ENCODE measurements around the gene RARG. TPM values are rescaled to one million over a fixed set of nuclear protein-coding genes. Genes with fewer than 3 reads are reported as not detected.

RARG gene
- total RNA-seq, 2 donors from 2014 or later, result 9.2 to 11.7 TPM

DNA sequence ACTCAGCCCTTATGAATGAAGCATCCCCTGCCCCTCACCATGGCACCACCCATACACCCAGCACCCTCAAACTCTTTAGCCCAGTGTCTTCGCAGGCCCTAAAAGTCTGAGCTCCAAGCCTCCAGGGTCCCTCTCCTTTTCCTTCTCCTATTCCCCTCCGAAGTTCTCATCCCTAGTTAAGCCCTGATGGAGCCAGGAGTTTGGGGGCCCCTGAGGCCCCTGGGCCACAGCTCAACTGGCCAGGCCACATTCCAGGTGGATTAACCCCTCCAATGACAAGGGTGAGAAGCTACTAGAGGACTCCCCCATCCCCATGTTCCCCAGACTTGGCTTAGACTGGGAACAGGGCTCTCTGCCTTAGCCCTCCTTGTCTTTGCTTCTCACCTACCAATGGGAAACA is 2.6 kb downstream of the RARG start:
- H3K4me3 ChIP-seq, result no peak overlapping the region
- H3K9me3 ChIP-seq, result no peaks in the 10 kb centered on the region
- intact Hi-C loops (cut with DNase I), result no loop called here
- DNase-seq (no peak), ATAC-seq (no peak)
- peaks cover 30% of the 10 kb centered on the region for H3K4me1 ChIP-seq
- H3K27me3 ChIP-seq, result no peaks in the 10 kb centered on the region
- peak overlapping the region in 2 of 4 donors; percentile 77 to 79 for H3K27ac ChIP-seq
- WGBS, 2 donors, result 63 to 94% methylated on average over 2 of the region's 2 CpGs
- H3K36me3 ChIP-seq (replicated peaks in 1 of 2; ENCODE audit: insufficient read depth in 1 of 2, low read depth in 2 of 2), result no peaks in the 10 kb centered on the region
- TF ChIP-seq, protein P1, sequence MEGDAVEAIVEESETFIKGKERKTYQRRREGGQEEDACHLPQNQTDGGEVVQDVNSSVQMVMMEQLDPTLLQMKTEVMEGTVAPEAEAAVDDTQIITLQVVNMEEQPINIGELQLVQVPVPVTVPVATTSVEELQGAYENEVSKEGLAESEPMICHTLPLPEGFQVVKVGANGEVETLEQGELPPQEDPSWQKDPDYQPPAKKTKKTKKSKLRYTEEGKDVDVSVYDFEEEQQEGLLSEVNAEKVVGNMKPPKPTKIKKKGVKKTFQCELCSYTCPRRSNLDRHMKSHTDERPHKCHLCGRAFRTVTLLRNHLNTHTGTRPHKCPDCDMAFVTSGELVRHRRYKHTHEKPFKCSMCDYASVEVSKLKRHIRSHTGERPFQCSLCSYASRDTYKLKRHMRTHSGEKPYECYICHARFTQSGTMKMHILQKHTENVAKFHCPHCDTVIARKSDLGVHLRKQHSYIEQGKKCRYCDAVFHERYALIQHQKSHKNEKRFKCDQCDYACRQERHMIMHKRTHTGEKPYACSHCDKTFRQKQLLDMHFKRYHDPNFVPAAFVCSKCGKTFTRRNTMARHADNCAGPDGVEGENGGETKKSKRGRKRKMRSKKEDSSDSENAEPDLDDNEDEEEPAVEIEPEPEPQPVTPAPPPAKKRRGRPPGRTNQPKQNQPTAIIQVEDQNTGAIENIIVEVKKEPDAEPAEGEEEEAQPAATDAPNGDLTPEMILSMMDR (IDR thresholded peaks at IDR 0.05), result no peak
- TF ChIP-seq POLR2A (IDR thresholded peaks at IDR 0.05), result no peak

DNA sequence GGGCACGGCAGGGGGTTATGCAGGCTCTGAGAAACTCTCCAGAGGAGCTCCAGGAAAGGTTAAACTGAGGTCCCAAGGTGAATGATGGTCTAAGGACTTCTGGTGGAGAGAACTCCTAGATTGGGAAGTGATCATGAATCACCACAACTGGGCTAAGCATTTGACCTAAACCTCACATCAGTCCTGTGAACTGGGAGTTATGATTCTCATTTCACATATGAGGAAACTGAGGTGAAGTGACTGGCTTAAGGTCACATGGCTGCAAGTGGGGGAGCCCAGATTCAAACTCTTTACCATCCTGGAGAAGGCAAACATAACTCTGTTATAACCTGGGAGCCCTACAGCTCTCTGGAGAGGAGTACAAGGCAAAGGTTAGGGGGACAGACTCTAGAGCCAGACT is 4.2 kb downstream of the RARG start:
- ATAC-seq, result no peak
- TF ChIP-seq POLR2A (IDR thresholded peaks at IDR 0.05), result no peak
- TF ChIP-seq, protein P1 (IDR thresholded peaks at IDR 0.05), result no peak
- Histone ChIP-seq H3K27ac (no peak overlapping the region), H3K4me1 (peaks cover 36% of the 10 kb centered on the region), H3K27me3 (no peaks in the 10 kb centered on the region), H3K36me3 (replicated peaks in 1 of 2; ENCODE audit: insufficient read depth in 1 of 2, low read depth in 2 of 2) (no peaks in the 10 kb centered on the region), H3K9me3 (no peaks in the 10 kb centered on the region), H3K4me3 (no peak overlapping the region)
- intact Hi-C loops (cut with DNase I), result no loop called here
- no peak for DNase-seq
- WGBS, 2 donors, result 88 to 100% methylated on average over 1 of the region's 1 CpG

DNA sequence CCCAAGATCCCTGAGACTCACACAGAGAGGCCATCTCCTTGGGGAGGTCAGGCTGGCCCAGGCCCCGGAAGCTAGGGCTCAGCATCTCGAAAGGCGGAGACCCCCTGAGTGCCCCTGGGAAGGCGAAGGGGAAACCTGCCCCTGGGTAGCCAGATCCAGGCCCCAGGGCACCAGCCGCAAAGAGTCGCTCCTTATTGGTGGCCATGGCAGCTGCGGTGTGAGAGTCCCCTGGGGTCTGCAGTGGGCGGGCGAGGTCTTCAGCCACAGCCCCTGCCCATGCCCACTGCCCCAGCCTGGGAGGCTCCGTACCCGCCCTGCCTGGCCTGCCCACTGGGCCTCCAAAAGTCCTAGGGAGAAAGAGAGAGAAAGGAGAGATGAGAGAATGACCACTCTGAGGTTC is 4.7 kb downstream of the RARG start:
- 78 to 91% methylated on average over 11 of the region's 11 CpGs for WGBS, 2 donors
- Histone ChIP-seq H3K36me3 (replicated peaks in 1 of 2; ENCODE audit: insufficient read depth in 1 of 2, low read depth in 2 of 2) (no peaks in the 10 kb centered on the region), H3K9me3 (no peaks in the 10 kb centered on the region), H3K27ac (no peak overlapping the region), H3K27me3 (no peaks in the 10 kb centered on the region), H3K4me1 (peaks cover 36% of the 10 kb centered on the region), H3K4me3 (no peak overlapping the region)
- intact Hi-C loops (cut with DNase I), result no loop called here
- no peak for TF ChIP-seq POLR2A (IDR thresholded peaks at IDR 0.05)
- TF ChIP-seq, protein P1 (IDR thresholded peaks at IDR 0.05), result no peak
- ATAC-seq (no peak), DNase-seq (no peak)

DNA sequence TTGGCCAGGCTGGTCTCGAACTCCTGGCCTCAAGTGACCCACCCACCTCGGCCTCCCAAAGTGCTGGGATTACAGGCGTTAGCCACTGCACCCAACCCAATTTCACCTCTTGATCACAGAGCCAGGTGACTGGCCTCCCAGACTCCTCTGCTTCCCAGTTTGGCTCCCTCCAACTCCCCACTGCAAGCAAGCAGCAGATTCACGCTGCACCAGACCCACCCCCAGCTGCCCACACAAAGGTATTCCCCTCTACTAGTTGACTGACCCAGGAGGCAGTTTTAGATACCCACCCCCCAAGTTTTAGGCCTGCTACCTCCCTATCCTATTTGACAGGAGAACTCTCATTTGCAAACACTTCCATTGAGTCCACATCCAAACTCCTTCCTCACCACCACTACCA is 5.2 kb downstream of the RARG start:
- DNase-seq (no peak), ATAC-seq (no peak)
- Histone ChIP-seq H3K27ac (no peak overlapping the region), H3K27me3 (no peaks in the 10 kb centered on the region), H3K9me3 (no peaks in the 10 kb centered on the region), H3K4me3 (no peak overlapping the region), H3K4me1 (peaks cover 40% of the 10 kb centered on the region), H3K36me3 (replicated peaks in 1 of 2; ENCODE audit: insufficient read depth in 1 of 2, low read depth in 2 of 2) (no peaks in the 10 kb centered on the region)
- intact Hi-C loops (cut with DNase I), result no loop called here
- TF ChIP-seq, protein P1 (IDR thresholded peaks at IDR 0.05), result no peak
- no peak for TF ChIP-seq POLR2A (IDR thresholded peaks at IDR 0.05)
- 81 to 98% methylated on average over 2 to 4 of the region's 4 CpGs for WGBS, 2 donors

DNA sequence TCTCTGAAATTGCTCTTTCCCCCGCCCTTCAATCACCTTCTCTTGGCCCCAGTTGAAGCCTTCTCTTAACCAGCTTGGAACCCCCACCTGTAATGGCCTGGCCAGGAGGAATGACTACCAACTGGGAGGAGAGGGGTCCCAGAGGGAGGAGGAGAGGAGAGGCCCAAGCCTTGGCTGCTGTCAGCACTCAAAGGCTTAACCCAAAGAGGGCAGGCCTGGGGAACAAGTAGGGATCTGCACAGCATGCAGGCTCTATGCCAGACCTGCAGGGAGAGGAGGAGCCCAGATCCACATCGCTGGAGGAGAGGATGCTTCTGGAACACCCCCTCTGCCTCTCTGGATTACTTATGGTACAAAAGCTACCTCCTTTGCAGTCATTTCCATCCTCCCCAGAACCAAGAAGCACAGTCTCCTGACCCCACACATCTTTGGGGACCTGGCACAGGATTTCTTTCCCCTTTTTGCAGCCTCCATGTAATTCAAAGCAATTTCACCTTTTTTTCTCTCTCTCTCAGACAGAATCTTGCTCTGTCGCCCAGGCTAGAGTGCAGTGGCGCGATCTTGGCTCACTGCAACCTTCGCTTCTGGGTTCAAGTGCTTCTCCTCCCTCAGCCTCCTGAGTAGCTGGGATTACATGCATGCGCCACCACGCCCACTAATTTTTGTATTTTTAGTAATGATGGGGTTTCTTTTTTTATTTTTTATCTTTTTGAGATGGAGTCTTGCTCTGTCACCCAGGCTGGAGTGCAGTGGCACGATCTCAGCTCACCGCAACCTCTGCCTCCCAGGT is 6.2 kb downstream of the RARG start:
- WGBS, 2 donors, result 89 to 90% methylated on average over 10 of the region's 10 CpGs
- H3K4me3 ChIP-seq, result no peak overlapping the region
- H3K27me3 ChIP-seq, result no peaks in the 10 kb centered on the region
- intact Hi-C loops (cut with DNase I), result no loop called here
- no peaks in the 10 kb centered on the region for H3K9me3 ChIP-seq
- DNase-seq (no peak), ATAC-seq (no peak)
- H3K27ac ChIP-seq, result no peak overlapping the region
- H3K4me1 ChIP-seq, result peaks cover 31% of the 10 kb centered on the region
- TF ChIP-seq, protein P1 (IDR thresholded peaks at IDR 0.05), result no peak
- no peak for TF ChIP-seq POLR2A (IDR thresholded peaks at IDR 0.05)
- no peaks in the 10 kb centered on the region for H3K36me3 ChIP-seq (replicated peaks in 1 of 2; ENCODE audit: insufficient read depth in 1 of 2, low read depth in 2 of 2)
